ENCODE data around the gene PTPRO. TPM values are rescaled to one million over a fixed set of nuclear protein-coding genes. Genes with fewer than 3 reads are reported as not detected.

Gene PTPRO
- total and polyA plus RNA-seq, 4 donors: 2.6 to 11.7 (median 3.4) TPM

DNA sequence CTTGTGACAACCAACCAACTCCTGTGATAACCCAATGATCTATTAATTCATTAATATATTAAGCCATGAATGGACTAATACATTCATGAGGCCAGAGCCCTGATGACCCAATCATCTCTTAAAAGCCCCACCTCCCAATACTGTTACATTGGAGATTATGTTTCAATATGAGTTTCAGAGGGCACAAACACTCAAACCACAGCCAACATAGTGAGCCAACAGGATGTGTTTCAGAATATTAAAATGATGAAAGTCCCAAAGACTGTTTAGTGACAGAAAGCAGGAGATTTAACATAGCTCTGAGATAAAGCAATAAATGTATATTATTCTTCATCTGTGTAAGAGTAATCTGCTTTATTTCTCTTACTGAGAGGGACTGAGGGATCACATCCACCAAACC lies 71.7 kb downstream of the PTPRO start:
- Histone ChIP-seq H3K36me3 (ENCODE audit: control insufficient read depth in 4 of 4, insufficient read depth in 4 of 4, low read length in 4 of 4) (no peaks in the 10 kb centered on the region), H3K9ac (ENCODE audit: insufficient read depth in 1 of 2, low read length in 2 of 2) (no peak overlapping the region), H3K9me3 (ENCODE audit: control insufficient read depth in 4 of 4, insufficient read depth in 3 of 4, low read length in 3 of 4) (no peaks in the 10 kb centered on the region), H3K27me3 (ENCODE audit: control insufficient read depth in 3 of 3, insufficient read depth in 3 of 3, low read length in 2 of 3) (no peaks in the 10 kb centered on the region), H3K4me1 (ENCODE audit: control insufficient read depth in 5 of 5, insufficient read depth in 5 of 5, low read length in 5 of 5) (no peaks in the 10 kb centered on the region), H3K4me3 (no peak overlapping the region), H3K27ac (ENCODE audit: low read depth in 1 of 2, low read length in 1 of 2) (no peak overlapping the region)
- DNase-seq (no peak), ATAC-seq (ENCODE audit: insufficient read depth, low FRiP score) (no peak)
- TF ChIP-seq, protein P1, sequence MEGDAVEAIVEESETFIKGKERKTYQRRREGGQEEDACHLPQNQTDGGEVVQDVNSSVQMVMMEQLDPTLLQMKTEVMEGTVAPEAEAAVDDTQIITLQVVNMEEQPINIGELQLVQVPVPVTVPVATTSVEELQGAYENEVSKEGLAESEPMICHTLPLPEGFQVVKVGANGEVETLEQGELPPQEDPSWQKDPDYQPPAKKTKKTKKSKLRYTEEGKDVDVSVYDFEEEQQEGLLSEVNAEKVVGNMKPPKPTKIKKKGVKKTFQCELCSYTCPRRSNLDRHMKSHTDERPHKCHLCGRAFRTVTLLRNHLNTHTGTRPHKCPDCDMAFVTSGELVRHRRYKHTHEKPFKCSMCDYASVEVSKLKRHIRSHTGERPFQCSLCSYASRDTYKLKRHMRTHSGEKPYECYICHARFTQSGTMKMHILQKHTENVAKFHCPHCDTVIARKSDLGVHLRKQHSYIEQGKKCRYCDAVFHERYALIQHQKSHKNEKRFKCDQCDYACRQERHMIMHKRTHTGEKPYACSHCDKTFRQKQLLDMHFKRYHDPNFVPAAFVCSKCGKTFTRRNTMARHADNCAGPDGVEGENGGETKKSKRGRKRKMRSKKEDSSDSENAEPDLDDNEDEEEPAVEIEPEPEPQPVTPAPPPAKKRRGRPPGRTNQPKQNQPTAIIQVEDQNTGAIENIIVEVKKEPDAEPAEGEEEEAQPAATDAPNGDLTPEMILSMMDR (IDR thresholded peaks at IDR 0.05; ENCODE audit: control extremely low read depth, extremely low read depth): no peak

DNA sequence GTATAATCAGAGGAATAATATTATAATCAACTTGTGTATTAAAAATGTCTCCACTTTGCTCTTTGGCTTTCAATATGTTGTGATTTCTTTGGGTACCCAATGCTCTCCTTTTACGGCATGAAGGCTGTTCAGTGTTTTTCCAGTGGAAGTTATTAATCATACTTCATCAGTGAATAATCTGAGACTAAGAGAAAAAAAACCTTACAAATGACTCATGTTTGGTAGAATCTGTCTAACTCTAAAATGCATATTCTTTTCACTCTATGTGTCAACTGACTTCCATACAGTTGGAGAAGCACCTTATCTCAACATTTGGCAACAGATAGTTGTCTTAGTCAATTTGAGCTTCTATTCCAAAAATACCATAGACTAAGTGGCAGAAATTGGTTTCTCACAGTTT lies 82.2 kb downstream of the PTPRO start:
- Histone ChIP-seq H3K27ac (ENCODE audit: low read depth in 1 of 2, low read length in 1 of 2) (no peak overlapping the region), H3K4me1 (ENCODE audit: control insufficient read depth in 5 of 5, insufficient read depth in 5 of 5, low read length in 5 of 5) (no peaks in the 10 kb centered on the region), H3K36me3 (ENCODE audit: control insufficient read depth in 4 of 4, insufficient read depth in 4 of 4, low read length in 4 of 4) (no peaks in the 10 kb centered on the region), H3K4me3 (no peak overlapping the region), H3K9ac (ENCODE audit: insufficient read depth in 1 of 2, low read length in 2 of 2) (no peak overlapping the region), H3K9me3 (ENCODE audit: control insufficient read depth in 4 of 4, insufficient read depth in 3 of 4, low read length in 3 of 4) (no peaks in the 10 kb centered on the region), H3K27me3 (ENCODE audit: control insufficient read depth in 3 of 3, insufficient read depth in 3 of 3, low read length in 2 of 3) (no peaks in the 10 kb centered on the region)
- ATAC-seq (ENCODE audit: insufficient read depth, low FRiP score): no peak
- WGBS, 2 donors: 0% methylated on average over 1 of the region's 1 CpG
- TF ChIP-seq, protein P1 (IDR thresholded peaks at IDR 0.05; ENCODE audit: control extremely low read depth, extremely low read depth): no peak
- DNase-seq: no peak

DNA sequence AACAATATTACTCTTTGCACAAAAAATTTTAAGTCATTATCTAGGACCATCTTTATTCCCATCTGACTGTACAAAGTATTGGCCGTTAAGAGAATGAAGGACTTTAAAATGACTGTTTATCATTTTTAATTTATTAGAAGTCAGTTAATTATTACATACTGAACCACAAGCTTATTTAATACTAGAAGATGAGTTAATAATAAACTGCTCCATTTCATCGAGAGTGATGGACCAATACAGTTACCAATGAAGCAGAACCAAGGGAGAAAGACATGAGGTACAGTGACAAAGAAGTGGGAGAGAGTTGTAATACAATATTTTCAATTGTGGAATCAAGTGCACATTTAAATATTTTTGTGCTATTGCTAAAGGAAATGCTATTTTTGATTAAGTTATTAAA lies 83.3 kb downstream of the PTPRO start:
- no peak overlapping the region for H3K27ac ChIP-seq (ENCODE audit: low read depth in 1 of 2, low read length in 1 of 2)
- TF ChIP-seq, protein P1 (IDR thresholded peaks at IDR 0.05; ENCODE audit: control extremely low read depth, extremely low read depth): no peak
- H3K4me3 ChIP-seq: no peak overlapping the region
- no peaks in the 10 kb centered on the region for H3K4me1 ChIP-seq (ENCODE audit: control insufficient read depth in 5 of 5, insufficient read depth in 5 of 5, low read length in 5 of 5)
- no peak for DNase-seq
- no peak for ATAC-seq (ENCODE audit: insufficient read depth, low FRiP score)
- H3K9me3 ChIP-seq (ENCODE audit: control insufficient read depth in 4 of 4, insufficient read depth in 3 of 4, low read length in 3 of 4): no peaks in the 10 kb centered on the region
- 90 to 95% methylated on average over 2 of the region's 2 CpGs for WGBS, 2 donors
- H3K36me3 ChIP-seq (ENCODE audit: control insufficient read depth in 4 of 4, insufficient read depth in 4 of 4, low read length in 4 of 4): no peaks in the 10 kb centered on the region
- H3K9ac ChIP-seq (ENCODE audit: insufficient read depth in 1 of 2, low read length in 2 of 2): no peak overlapping the region
- H3K27me3 ChIP-seq (ENCODE audit: control insufficient read depth in 3 of 3, insufficient read depth in 3 of 3, low read length in 2 of 3): no peaks in the 10 kb centered on the region

DNA sequence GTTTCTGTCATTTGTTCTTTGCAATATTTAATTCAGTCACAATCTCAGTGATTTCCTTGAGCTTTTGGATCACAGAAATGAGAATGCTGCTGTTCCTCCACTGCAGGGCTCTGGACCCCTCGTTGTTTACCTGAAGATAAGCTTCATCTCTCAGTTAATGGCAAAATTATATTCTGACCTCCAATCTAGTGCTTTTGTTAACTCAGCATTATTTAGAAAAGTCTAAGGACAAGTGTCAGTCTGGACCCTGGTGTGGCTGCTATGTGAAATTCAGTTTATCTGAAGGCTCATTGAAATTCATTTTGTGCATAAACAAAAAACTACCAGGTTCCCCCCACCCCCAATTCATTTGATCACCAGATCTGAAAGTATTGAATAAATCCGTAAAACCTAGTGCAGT lies 84.7 kb downstream of the PTPRO start:
- TF ChIP-seq, protein P1 (IDR thresholded peaks at IDR 0.05; ENCODE audit: control extremely low read depth, extremely low read depth): no peak
- DNase-seq: no peak
- H3K27me3 ChIP-seq (ENCODE audit: control insufficient read depth in 3 of 3, insufficient read depth in 3 of 3, low read length in 2 of 3): no peaks in the 10 kb centered on the region
- no peak overlapping the region for H3K9ac ChIP-seq (ENCODE audit: insufficient read depth in 1 of 2, low read length in 2 of 2)
- H3K4me3 ChIP-seq: no peak overlapping the region
- no peak overlapping the region for H3K27ac ChIP-seq (ENCODE audit: low read depth in 1 of 2, low read length in 1 of 2)
- H3K9me3 ChIP-seq (ENCODE audit: control insufficient read depth in 4 of 4, insufficient read depth in 3 of 4, low read length in 3 of 4): no peaks in the 10 kb centered on the region
- 75 to 79% methylated on average over 2 of the region's 2 CpGs for WGBS, 2 donors
- H3K4me1 ChIP-seq (ENCODE audit: control insufficient read depth in 5 of 5, insufficient read depth in 5 of 5, low read length in 5 of 5): no peaks in the 10 kb centered on the region
- no peaks in the 10 kb centered on the region for H3K36me3 ChIP-seq (ENCODE audit: control insufficient read depth in 4 of 4, insufficient read depth in 4 of 4, low read length in 4 of 4)
- ATAC-seq (ENCODE audit: insufficient read depth, low FRiP score): no peak
